Uterus (tissue), 4 donors: ENCODE measurements around the gene PCDHA3. TPM values are rescaled to one million over a fixed set of nuclear protein-coding genes. Genes with fewer than 3 reads are reported as not detected.
"Not testable (repeated sequence)": the region's sequence is repeated elsewhere in the genome, so short reads cannot be mapped to it uniquely, and the experiment has no call there.

ENCODE experiments used
- DNase-seq, 2 donors: peaks; one replicate each; pipeline ENCODE4 v3.0.0-alpha.2; 2019 to 2020
- H3K27ac ChIP-seq, 2 donors: fragments of 200-600 bp; sonication (generic); 1 replicate in 1 of 2; 2 replicates in 1 of 2; pipeline ENCODE4 v1.5.1; 2016 to 2018
- H3K27me3 ChIP-seq, 2 donors: fragments of 200-600 bp; sonication (generic); one replicate each; pipeline ENCODE4 v1.5.1; 2018 to 2019; ENCODE audit warnings: control low read depth in 1 of 2
- H3K36me3 ChIP-seq, 2 donors: fragments of 200-600 bp; sonication (generic); one replicate each; pipeline ENCODE4 v1.5.1; 2019; ENCODE audit warnings: control low read depth in 1 of 2
- H3K4me1 ChIP-seq, 2 donors: fragments of 200-600 bp; sonication (generic); one replicate each; pipeline ENCODE4 v1.5.1; 2018 to 2019; ENCODE audit warnings: control low read depth in 1 of 2
- H3K4me3 ChIP-seq, 2 donors: fragments of 200-600 bp; sonication (generic); 1 replicate in 1 of 2; 2 replicates in 1 of 2; pipeline ENCODE4 v1.5.1; 2018 to 2019; ENCODE audit warnings: mild to moderate bottlenecking in 1 of 2
- H3K9me3 ChIP-seq, 2 donors: fragments of 200-600 bp; sonication (generic); one replicate each; pipeline ENCODE4 v1.5.1; 2019; ENCODE audit warnings: control low read depth in 1 of 2
- POLR2A ChIP-seq, 2 donors: fragments of 450-650 bp; IDR thresholded peaks; one replicate each; pipeline ENCODE4 v1.6.1; 2016; ENCODE audit warnings: antibody characterized with exemption in 2 of 2, mild to moderate bottlenecking in 1 of 2, moderate library complexity in 1 of 2
- intact Hi-C: fragments of 100-400 bp; cut with DNase I; formaldehyde crosslinking; loops from one replicate; pipeline ENCODE4 v1.15.1; 2023; ENCODE audit warnings: low total_unique reads
- total RNA-seq, 4 donors: library from RNA; depleted of rRNA in 3 of 4; stranded (reverse); fragments of >200 nt in 3 of 4; gene quantifications; one replicate each; pipeline versions ENCODE4 v1.1.0 to v1.2.4, GENCODE V29; 2014 to 2023
- TF ChIP-seq, protein P1 (sequence below), 4 experiments: fragments of 200-600 bp in 2 of 4; fragments of 450-650 bp in 2 of 4; sonication (generic) in 2 of 4; IDR thresholded peaks; one replicate each; pipeline ENCODE4 v1.5.1; 2016 to 2019; ENCODE audit warnings: antibody characterized with exemption in 4 of 4, mild to moderate bottlenecking in 2 of 4, moderate library complexity in 1 of 4
- donor health status: DM: yes; HTN: yes; CAD: no.

Gene PCDHA3
- total RNA-seq, 4 donors from 2014 or later = 1.6 to 2.4 (median 1.8) TPM; not detected in 1

GRCh38 chr5:140785905-140786686 is 14.8 kb upstream of the PCDHA3 start, which contains the start of gene PCDHA1:
Gene PCDHA1 (plus strand): TSS chr5:140786140.
- intact Hi-C loops = no loop called here

GRCh38 chr5:140787422-140787821 is 13.4 kb upstream of the PCDHA3 start:
- H3K4me1 ChIP-seq, H3K4me3 ChIP-seq, H3K27ac ChIP-seq, intact Hi-C loops, DNase-seq, H3K36me3 ChIP-seq, H3K27me3 ChIP-seq: not testable (repeated sequence)
- peaks cover 0 to 28% of the 10 kb centered on the region in 2 donors for H3K9me3 ChIP-seq

More at GRCh38 chr5:140785905-140786686, 14.8 kb upstream of the PCDHA3 start, which contains the start of gene PCDHA1:
- Histone ChIP-seq H3K4me1 (no peaks in the 10 kb centered on the region), H3K36me3 (no peaks in the 10 kb centered on the region), H3K9me3 (peaks cover 0 to 28% of the 10 kb centered on the region in 2 donors), H3K27ac (no peak within 1 kb of the TSS), H3K4me3 (no peak within 1 kb of the TSS), H3K27me3 (no peaks in the 10 kb centered on the region)
- no peak for TF ChIP-seq POLR2A (IDR thresholded peaks at IDR 0.05)
- TF ChIP-seq, protein P1, sequence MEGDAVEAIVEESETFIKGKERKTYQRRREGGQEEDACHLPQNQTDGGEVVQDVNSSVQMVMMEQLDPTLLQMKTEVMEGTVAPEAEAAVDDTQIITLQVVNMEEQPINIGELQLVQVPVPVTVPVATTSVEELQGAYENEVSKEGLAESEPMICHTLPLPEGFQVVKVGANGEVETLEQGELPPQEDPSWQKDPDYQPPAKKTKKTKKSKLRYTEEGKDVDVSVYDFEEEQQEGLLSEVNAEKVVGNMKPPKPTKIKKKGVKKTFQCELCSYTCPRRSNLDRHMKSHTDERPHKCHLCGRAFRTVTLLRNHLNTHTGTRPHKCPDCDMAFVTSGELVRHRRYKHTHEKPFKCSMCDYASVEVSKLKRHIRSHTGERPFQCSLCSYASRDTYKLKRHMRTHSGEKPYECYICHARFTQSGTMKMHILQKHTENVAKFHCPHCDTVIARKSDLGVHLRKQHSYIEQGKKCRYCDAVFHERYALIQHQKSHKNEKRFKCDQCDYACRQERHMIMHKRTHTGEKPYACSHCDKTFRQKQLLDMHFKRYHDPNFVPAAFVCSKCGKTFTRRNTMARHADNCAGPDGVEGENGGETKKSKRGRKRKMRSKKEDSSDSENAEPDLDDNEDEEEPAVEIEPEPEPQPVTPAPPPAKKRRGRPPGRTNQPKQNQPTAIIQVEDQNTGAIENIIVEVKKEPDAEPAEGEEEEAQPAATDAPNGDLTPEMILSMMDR (IDR thresholded peaks at IDR 0.05) = no peak
- no peak for DNase-seq

- intact Hi-C loops, H3K27me3 ChIP-seq: not testable (repeated sequence)
- peaks cover 0 to 25% of the 10 kb centered on the region in 2 donors for H3K9me3 ChIP-seq
Measured at GRCh38 chr5:140787849-140788504, 12.9 kb upstream of the PCDHA3 start.

GRCh38 chr5:140791089-140791488 is 9.8 kb upstream of the PCDHA3 start:
- no peak for DNase-seq
- no peak for TF ChIP-seq POLR2A (IDR thresholded peaks at IDR 0.05)
- TF ChIP-seq, protein P1 (IDR thresholded peaks at IDR 0.05) = no peak
- Histone ChIP-seq H3K9me3 (peaks cover 0 to 23% of the 10 kb centered on the region in 2 donors), H3K4me3 (no peak overlapping the region), H3K36me3 (no peaks in the 10 kb centered on the region), H3K4me1 (no peaks in the 10 kb centered on the region), H3K27ac (no peak overlapping the region), H3K27me3 (no peaks in the 10 kb centered on the region)
- intact Hi-C loops = no loop called here

More at GRCh38 chr5:140787849-140788504, 12.9 kb upstream of the PCDHA3 start:
- not testable (repeated sequence) for H3K36me3 ChIP-seq, DNase-seq, H3K4me1 ChIP-seq, H3K27ac ChIP-seq, H3K4me3 ChIP-seq

GRCh38 chr5:140794595-140795258 is 6.1 kb upstream of the PCDHA3 start, which contains the start of gene PCDHA2:
Gene PCDHA2 (plus strand): TSS chr5:140794852.
- Histone ChIP-seq H3K4me3 (peak within 1 kb of the TSS in 1 of 2 donors; percentile 23), H3K27ac (peak within 1 kb of the TSS in 1 of 2 donors; percentile 29), H3K9me3 (peaks cover 0 to 7% of the 10 kb centered on the region in 2 donors), H3K36me3 (no peaks in the 10 kb centered on the region), H3K4me1 (no peaks in the 10 kb centered on the region), H3K27me3 (no peaks in the 10 kb centered on the region)
- DNase-seq = no peak
- intact Hi-C loops = no loop called here
- no peak for TF ChIP-seq POLR2A (IDR thresholded peaks at IDR 0.05)
- TF ChIP-seq, protein P1 (IDR thresholded peaks at IDR 0.05) = peak in 3 of 4 experiments; percentile 16 to 32 (median 21)
